CD14-positive monocyte (primary cell): ENCODE results near the gene SCG2. TPM values are rescaled to one million over a fixed set of nuclear protein-coding genes. Genes with fewer than 3 reads are reported as not detected.

ENCODE experiments used
- DNase-seq, 3 donors: peaks; one replicate each; pipeline ENCODE4 v3.0.0-alpha.2; 2011 to 2022
- H2AFZ ChIP-seq: 2 replicates; pipeline ENCODE4 v1.6.0; 2012; ENCODE audit warnings: mild to moderate bottlenecking, low read depth, low read length, inconsistent platforms; ENCODE audit not compliant: insufficient read depth, poor library complexity, severe bottlenecking
- H3K27ac ChIP-seq, 2 donors: 1 replicate in 1 of 2; 2 replicates in 1 of 2; pipeline ENCODE4 v1.5.1; 2012 to 2013; ENCODE audit warnings: low read length in 2 of 2, control low read depth in 1 of 2, inconsistent platforms in 1 of 2, low read depth in 1 of 2, mild to moderate bottlenecking in 1 of 2
- H3K27me3 ChIP-seq, 2 donors: one replicate each; pipeline versions ENCODE4 v1.6.0 to v1.6.1; 2011 to 2013; ENCODE audit warnings: low read length in 2 of 2; ENCODE audit not compliant: control insufficient read depth in 2 of 2, insufficient read depth in 2 of 2
- H3K36me3 ChIP-seq, 2 donors: replicated peaks in 1 of 2; 1 replicate in 1 of 2; 2 replicates in 1 of 2; pipeline versions ENCODE4 v1.5.1 to v1.6.1; 2012 to 2013; ENCODE audit warnings: low read length in 2 of 2, control low read depth in 1 of 2, inconsistent platforms in 1 of 2, mild to moderate bottlenecking in 1 of 2; ENCODE audit not compliant: insufficient read depth in 2 of 2, control insufficient read depth in 1 of 2
- H3K4me1 ChIP-seq, 2 donors: 1 replicate in 1 of 2; 2 replicates in 1 of 2; pipeline versions ENCODE4 v1.5.1 to v1.6.1; 2012 to 2013; ENCODE audit warnings: low read length in 2 of 2, control low read depth in 1 of 2, inconsistent platforms in 1 of 2, mild to moderate bottlenecking in 1 of 2, moderate library complexity in 1 of 2; ENCODE audit not compliant: insufficient read depth in 2 of 2, control insufficient read depth in 1 of 2
- H3K4me2 ChIP-seq: replicated peaks from 2 replicates; pipeline ENCODE3; 2012; ENCODE audit warnings: low read length, moderate library complexity, mild to moderate bottlenecking; ENCODE audit not compliant: poor library complexity, severe bottlenecking; ENCODE audit errors: extremely low read depth
- H3K4me3 ChIP-seq, 3 experiments: fragments of 200-600 bp in 1 of 3; sonication (generic) in 1 of 3; replicated peaks in 1 of 3; 1 replicate in 2 of 3; 2 replicates in 1 of 3; pipeline ENCODE4 v1.5.1; 2011 to 2013; ENCODE audit warnings: low read length in 3 of 3, mild to moderate bottlenecking in 3 of 3, control low read depth in 2 of 3, low read depth in 2 of 3, inconsistent platforms in 1 of 3, moderate library complexity in 1 of 3
- H3K79me2 ChIP-seq: 2 replicates; pipeline ENCODE4 v1.6.0; 2012; ENCODE audit warnings: mild to moderate bottlenecking, control low read depth, inconsistent platforms, low read length, moderate library complexity; ENCODE audit not compliant: insufficient read depth
- H3K9ac ChIP-seq: 2 replicates; pipeline ENCODE4 v1.6.0; 2017; ENCODE audit warnings: low read length, mild to moderate bottlenecking; ENCODE audit not compliant: insufficient read depth, poor library complexity, severe bottlenecking
- H3K9me3 ChIP-seq, 2 donors: replicated peaks in 1 of 2; 1 replicate in 1 of 2; 2 replicates in 1 of 2; pipeline versions ENCODE4 v1.5.1 to v1.6.1; 2012 to 2013; ENCODE audit warnings: low read length in 2 of 2, control low read depth in 1 of 2; ENCODE audit not compliant: control insufficient read depth in 1 of 2, insufficient read depth in 1 of 2
- H4K20me1 ChIP-seq: 2 replicates; pipeline ENCODE4 v1.6.0; 2012; ENCODE audit warnings: mild to moderate bottlenecking, low read length, control low read depth, moderate library complexity; ENCODE audit not compliant: insufficient read depth
- H3K27ac Mint-ChIP-seq, 7 donors: one replicate each; pipeline ENCODE4 v1.8.0; 2020; ENCODE audit warnings: mild to moderate bottlenecking in 7 of 7, mixed read lengths in 7 of 7, moderate library complexity in 6 of 7, inconsistent platforms in 2 of 7
- H3K27me3 Mint-ChIP-seq, 3 donors: one replicate each; pipeline ENCODE4 v1.8.0; 2021 to 2022; ENCODE audit warnings: low read depth in 3 of 3, mild to moderate bottlenecking in 3 of 3, mixed read lengths in 3 of 3, moderate library complexity in 3 of 3, inconsistent platforms in 1 of 3
- H3K36me3 Mint-ChIP-seq, 2 donors: one replicate each; pipeline ENCODE4 v1.8.0; 2020; ENCODE audit warnings: mixed read lengths in 2 of 2, inconsistent platforms in 1 of 2, mild to moderate bottlenecking in 1 of 2
- H3K4me1 Mint-ChIP-seq: one replicate; pipeline ENCODE4 v1.8.0; 2020; ENCODE audit warnings: mild to moderate bottlenecking, mixed read lengths
- H3K4me3 Mint-ChIP-seq, 2 donors: one replicate each; pipeline ENCODE4 v1.8.0; 2020; ENCODE audit warnings: mild to moderate bottlenecking in 2 of 2, mixed read lengths in 2 of 2, moderate library complexity in 1 of 2
- H3K9me3 Mint-ChIP-seq, 7 donors: one replicate each; pipeline ENCODE4 v1.8.0; 2020 to 2022; ENCODE audit warnings: mixed read lengths in 7 of 7, mild to moderate bottlenecking in 6 of 7, moderate library complexity in 6 of 7, inconsistent platforms in 2 of 7
- WGBS: methylation state at CpG from one replicate; pipeline ENCODE4 v1.1.5; 2013; ENCODE audit warnings: missing lambda C conversion rate; ENCODE audit not compliant: insufficient coverage; 5-methylcytosine and 5-hydroxymethylcytosine counted together
- intact Hi-C, 2 donors: fragments of 100-400 bp; cut with micrococcal nuclease; formaldehyde crosslinking; loops; one replicate each; pipeline versions ENCODE4 v1.15.0 to v1.15.1; 2023
- polyA plus RNA-seq, 3 donors: library from polyadenylated mRNA; depleted of rRNA in 1 of 3; unstranded in 2 of 3; stranded (reverse) in 1 of 3; fragments of 300-500 nt in 2 of 3; fragments of >200 nt in 1 of 3; fragmentation: Illumina TruSeq in 2 of 3; gene quantifications; 1 replicate in 2 of 3; 2 replicates in 1 of 3; pipeline ENCODE4 v1.2.3, GENCODE V29; 2012 to 2021
- TF ChIP-seq, protein P1 (sequence below): fragments of 200-600 bp; IDR thresholded peaks from one replicate; pipeline ENCODE4 v1.8.0; 2022; ENCODE audit warnings: antibody characterized with exemption, mild to moderate bottlenecking

The SCG2 gene
- polyA plus RNA-seq, 3 donors = not detected

GRCh38 chr2:223589901-223590300, 12.3 kb downstream of the SCG2 start:
- intact Hi-C loops = no loop called here
- H3K9me3 Mint-ChIP-seq = peaks cover 0 to 8% (median 0%) of the 10 kb centered on the region in 7 donors
- Histone ChIP-seq H3K9ac (no peak overlapping the region), H4K20me1 (no peaks in the 10 kb centered on the region), H3K27ac (no peak overlapping the region), H3K4me1 (no peaks in the 10 kb centered on the region), H3K4me3 (no peak overlapping the region), H2AFZ (no peak overlapping the region), H3K27me3 (no peaks in the 10 kb centered on the region), H3K4me2 (no peak overlapping the region), H3K36me3 (no peaks in the 10 kb centered on the region), H3K79me2 (no peaks in the 10 kb centered on the region), H3K9me3 (no peaks in the 10 kb centered on the region)
- H3K36me3 Mint-ChIP-seq = no peaks in the 10 kb centered on the region
- no CpG with 5 or more reads among the region's 2 CpGs for WGBS
- DNase-seq = no peak
- H3K27ac Mint-ChIP-seq = no peak overlapping the region
- H3K27me3 Mint-ChIP-seq = peaks cover 0 to 3% (median 0%) of the 10 kb centered on the region in 3 donors
- H3K4me1 Mint-ChIP-seq = no peaks in the 10 kb centered on the region
- TF ChIP-seq, protein P1, sequence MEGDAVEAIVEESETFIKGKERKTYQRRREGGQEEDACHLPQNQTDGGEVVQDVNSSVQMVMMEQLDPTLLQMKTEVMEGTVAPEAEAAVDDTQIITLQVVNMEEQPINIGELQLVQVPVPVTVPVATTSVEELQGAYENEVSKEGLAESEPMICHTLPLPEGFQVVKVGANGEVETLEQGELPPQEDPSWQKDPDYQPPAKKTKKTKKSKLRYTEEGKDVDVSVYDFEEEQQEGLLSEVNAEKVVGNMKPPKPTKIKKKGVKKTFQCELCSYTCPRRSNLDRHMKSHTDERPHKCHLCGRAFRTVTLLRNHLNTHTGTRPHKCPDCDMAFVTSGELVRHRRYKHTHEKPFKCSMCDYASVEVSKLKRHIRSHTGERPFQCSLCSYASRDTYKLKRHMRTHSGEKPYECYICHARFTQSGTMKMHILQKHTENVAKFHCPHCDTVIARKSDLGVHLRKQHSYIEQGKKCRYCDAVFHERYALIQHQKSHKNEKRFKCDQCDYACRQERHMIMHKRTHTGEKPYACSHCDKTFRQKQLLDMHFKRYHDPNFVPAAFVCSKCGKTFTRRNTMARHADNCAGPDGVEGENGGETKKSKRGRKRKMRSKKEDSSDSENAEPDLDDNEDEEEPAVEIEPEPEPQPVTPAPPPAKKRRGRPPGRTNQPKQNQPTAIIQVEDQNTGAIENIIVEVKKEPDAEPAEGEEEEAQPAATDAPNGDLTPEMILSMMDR = no peak
- H3K4me3 Mint-ChIP-seq = no peak overlapping the region

- no peaks in the 10 kb centered on the region for H3K79me2 ChIP-seq
- H3K27me3 ChIP-seq = no peaks in the 10 kb centered on the region
- intact Hi-C loops = no loop called here
- no peak overlapping the region for H3K4me2 ChIP-seq
- TF ChIP-seq, protein P1 = no peak
- no peak overlapping the region for H2AFZ ChIP-seq
- no peaks in the 10 kb centered on the region for H3K36me3 ChIP-seq
- Mint-ChIP-seq H3K4me3 (no peak overlapping the region), H3K36me3 (no peaks in the 10 kb centered on the region), H3K4me1 (no peaks in the 10 kb centered on the region), H3K9me3 (peaks cover 0 to 4% (median 0%) of the 10 kb centered on the region in 7 donors), H3K27me3 (peaks cover 0 to 2% (median under 1%) of the 10 kb centered on the region in 3 donors), H3K27ac (no peak overlapping the region)
- no peaks in the 10 kb centered on the region for H3K4me1 ChIP-seq
- no peaks in the 10 kb centered on the region for H3K9me3 ChIP-seq
- H4K20me1 ChIP-seq = no peaks in the 10 kb centered on the region
- DNase-seq = no peak
- H3K4me3 ChIP-seq = no peak overlapping the region
- no CpG with 5 or more reads among the region's 3 CpGs for WGBS
- no peak overlapping the region for H3K27ac ChIP-seq
- no peak overlapping the region for H3K9ac ChIP-seq
Measured at GRCh38 chr2:223588251-223588650, 13.9 kb downstream of the SCG2 start.
